Mesenchymal stem cell (in vitro differentiated cells and primary cell): Measurements from ENCODE around the gene VRK3. TPM values are rescaled to one million over a fixed set of nuclear protein-coding genes. Genes with fewer than 3 reads are reported as not detected.
A peak's percentile ranks its signal among the peaks of the same experiment; 100 is the strongest.
"Not testable (repeated sequence)": the region's sequence is repeated elsewhere in the genome, so short reads cannot be mapped to it uniquely, and the experiment has no call there.

ENCODE experiments used
- DNase-seq: peaks from one replicate; pipeline ENCODE4 v3.0.0-alpha.2; 2013
- H2AFZ ChIP-seq: one replicate; pipeline ENCODE4 v1.6.1; 2013; ENCODE audit warnings: low read depth, mild to moderate bottlenecking, control low read depth, inconsistent platforms, low read length, moderate library complexity
- H2AK5ac ChIP-seq: 2 replicates; pipeline ENCODE4 v1.6.1; 2013; ENCODE audit warnings: low read length, moderate library complexity, mild to moderate bottlenecking, inconsistent platforms; ENCODE audit not compliant: severe bottlenecking
- H2BK120ac ChIP-seq: one replicate; pipeline ENCODE4 v1.6.1; 2013; ENCODE audit warnings: low read depth, mild to moderate bottlenecking, inconsistent platforms, low read length, moderate library complexity
- H2BK12ac ChIP-seq, 2 experiments: one replicate each; pipeline ENCODE4 v1.6.1; 2013; ENCODE audit warnings: inconsistent platforms in 2 of 2, low read length in 2 of 2, mild to moderate bottlenecking in 2 of 2, moderate library complexity in 2 of 2, control low read depth in 1 of 2
- H2BK15ac ChIP-seq: one replicate; pipeline ENCODE4 v1.6.1; 2013; ENCODE audit warnings: mild to moderate bottlenecking, low read depth, inconsistent platforms; ENCODE audit not compliant: poor library complexity, severe bottlenecking
- H2BK5ac ChIP-seq: 2 replicates; pipeline ENCODE4 v1.6.1; 2013; ENCODE audit warnings: low read depth, mild to moderate bottlenecking, low read length, control low read depth, inconsistent platforms; ENCODE audit not compliant: poor library complexity, severe bottlenecking
- H3K14ac ChIP-seq, 2 experiments: one replicate each; pipeline ENCODE4 v1.6.1; 2013; ENCODE audit warnings: inconsistent platforms in 2 of 2, low read length in 2 of 2, control low read depth in 1 of 2, mild to moderate bottlenecking in 1 of 2, moderate library complexity in 1 of 2
- H3K18ac ChIP-seq, 2 experiments: one replicate each; pipeline ENCODE4 v1.6.1; 2013; ENCODE audit warnings: inconsistent platforms in 2 of 2, low read length in 2 of 2, control low read depth in 1 of 2, low read depth in 1 of 2, mild to moderate bottlenecking in 1 of 2
- H3K23ac ChIP-seq, 2 experiments: one replicate each; pipeline ENCODE4 v1.6.1; 2013; ENCODE audit warnings: inconsistent platforms in 2 of 2, low read length in 2 of 2, mild to moderate bottlenecking in 2 of 2, moderate library complexity in 2 of 2, control low read depth in 1 of 2
- H3K27ac ChIP-seq: 2 replicates; pipeline ENCODE4 v1.5.1; 2013; ENCODE audit warnings: mild to moderate bottlenecking, moderate library complexity, low read length, control low read depth, inconsistent platforms; ENCODE audit not compliant: poor library complexity, severe bottlenecking
- H3K27me3 ChIP-seq, 2 experiments: 2 replicates each; pipeline versions ENCODE4 v1.6.1 to v1.7.0; 2013; ENCODE audit warnings: low read length in 2 of 2, mild to moderate bottlenecking in 2 of 2, moderate library complexity in 2 of 2, control low read depth in 1 of 2, inconsistent platforms in 1 of 2; ENCODE audit not compliant: control insufficient read depth in 1 of 2, insufficient read depth in 1 of 2
- H3K36me3 ChIP-seq, 2 experiments: 2 replicates each; pipeline versions ENCODE4 v1.6.1 to v1.7.0; 2013; ENCODE audit warnings: low read length in 2 of 2, control low read depth in 1 of 2, inconsistent platforms in 1 of 2, low read depth in 1 of 2, mild to moderate bottlenecking in 1 of 2; ENCODE audit not compliant: insufficient read depth in 2 of 2, control insufficient read depth in 1 of 2
- H3K4ac ChIP-seq, 2 experiments: one replicate each; pipeline ENCODE4 v1.6.1; 2013; ENCODE audit warnings: inconsistent platforms in 2 of 2, low read length in 2 of 2, mild to moderate bottlenecking in 2 of 2, moderate library complexity in 2 of 2, control low read depth in 1 of 2, low read depth in 1 of 2
- H3K4me1 ChIP-seq: 2 replicates; pipeline ENCODE4 v1.6.1; 2013; ENCODE audit warnings: low read depth, low read length, control low read depth; ENCODE audit not compliant: control insufficient read depth, insufficient read depth
- H3K4me2 ChIP-seq: 2 replicates; pipeline ENCODE4 v1.6.1; 2013; ENCODE audit warnings: low read length, mild to moderate bottlenecking, inconsistent platforms; ENCODE audit not compliant: poor library complexity, severe bottlenecking
- H3K4me3 ChIP-seq, 2 experiments: 2 replicates each; pipeline versions ENCODE4 v1.5.1 to v1.7.0; 2013; ENCODE audit warnings: low read length in 2 of 2, mild to moderate bottlenecking in 2 of 2, control low read depth in 1 of 2, low read depth in 1 of 2; ENCODE audit not compliant: insufficient read depth in 1 of 2
- H3K79me1 ChIP-seq: replicated peaks from 2 replicates; pipeline ENCODE4 v1.6.1; 2013; ENCODE audit warnings: mild to moderate bottlenecking, control low read depth, low read length, inconsistent platforms; ENCODE audit not compliant: poor library complexity, severe bottlenecking
- H3K9ac ChIP-seq: 2 replicates; pipeline ENCODE4 v1.7.0; 2013; ENCODE audit warnings: mild to moderate bottlenecking, low read length, moderate library complexity
- H3K9me3 ChIP-seq: 2 replicates; pipeline ENCODE4 v1.7.0; 2013; ENCODE audit warnings: mild to moderate bottlenecking, low read length; ENCODE audit not compliant: control insufficient read depth
- H4K8ac ChIP-seq: one replicate; pipeline ENCODE4 v1.6.1; 2013; ENCODE audit warnings: inconsistent platforms, mild to moderate bottlenecking, low read length, moderate library complexity
- H4K91ac ChIP-seq: one replicate; pipeline ENCODE4 v1.6.1; 2013; ENCODE audit warnings: mild to moderate bottlenecking, low read length, inconsistent platforms
- WGBS: methylation state at CpG from one replicate; pipeline ENCODE4 v1.1.7; 2013; ENCODE audit warnings: mixed read lengths; 5-methylcytosine and 5-hydroxymethylcytosine counted together
- polyA plus RNA-seq, 2 experiments: library from polyadenylated mRNA; stranded (reverse); fragments of 200-250 nt; gene quantifications; one replicate each; pipeline ENCODE4 v1.2.3, GENCODE V29; 2013

VRK3 gene, protein sequence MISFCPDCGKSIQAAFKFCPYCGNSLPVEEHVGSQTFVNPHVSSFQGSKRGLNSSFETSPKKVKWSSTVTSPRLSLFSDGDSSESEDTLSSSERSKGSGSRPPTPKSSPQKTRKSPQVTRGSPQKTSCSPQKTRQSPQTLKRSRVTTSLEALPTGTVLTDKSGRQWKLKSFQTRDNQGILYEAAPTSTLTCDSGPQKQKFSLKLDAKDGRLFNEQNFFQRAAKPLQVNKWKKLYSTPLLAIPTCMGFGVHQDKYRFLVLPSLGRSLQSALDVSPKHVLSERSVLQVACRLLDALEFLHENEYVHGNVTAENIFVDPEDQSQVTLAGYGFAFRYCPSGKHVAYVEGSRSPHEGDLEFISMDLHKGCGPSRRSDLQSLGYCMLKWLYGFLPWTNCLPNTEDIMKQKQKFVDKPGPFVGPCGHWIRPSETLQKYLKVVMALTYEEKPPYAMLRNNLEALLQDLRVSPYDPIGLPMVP
- polyA plus RNA-seq (2013, experiment 1 of 2): 23.0 TPM
- 22.5 TPM for polyA plus RNA-seq (2013, experiment 2 of 2)

DNA sequence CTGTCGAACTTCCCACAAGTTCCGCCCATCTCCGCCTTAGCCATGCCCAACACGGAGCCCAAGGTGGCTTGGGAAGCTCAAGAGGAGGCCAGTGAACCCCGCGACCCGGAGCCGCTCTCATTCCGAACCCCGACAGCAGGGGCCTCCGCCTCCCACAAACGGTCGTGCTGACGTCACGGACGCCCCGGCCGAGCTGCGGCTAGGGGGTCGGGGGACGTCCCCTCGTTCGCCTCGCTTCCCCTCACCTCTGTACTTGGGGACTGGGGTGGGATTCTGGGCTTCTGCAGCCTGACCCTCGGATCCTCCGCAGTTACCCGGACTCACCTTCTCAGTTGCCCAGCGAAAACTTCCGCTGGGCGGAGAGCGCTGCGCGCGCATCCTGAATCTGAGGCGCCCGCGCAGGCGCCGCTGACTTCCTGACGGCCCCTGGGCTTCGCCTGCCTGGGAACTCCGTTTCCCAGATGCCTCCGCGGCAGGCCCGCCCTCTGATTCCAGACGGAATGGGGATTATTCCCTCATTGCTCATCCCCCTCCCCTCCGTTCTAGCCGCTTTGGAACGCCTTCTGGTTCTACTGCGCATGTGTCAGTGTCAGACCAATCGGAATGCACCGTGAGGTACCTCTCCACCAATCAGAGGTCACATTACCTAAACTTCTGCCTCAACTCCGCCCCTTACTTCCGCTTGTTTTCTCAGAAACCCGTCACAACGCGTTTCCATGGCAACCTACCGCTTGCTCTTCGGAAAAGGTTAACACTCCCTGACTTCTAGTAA, at the start of gene VRK3:
TSS of gene VRK3 (minus strand) at position 351 of the 772 bp plus-strand sequence. CDS start 9,210 bp downstream, outside the sequence.
- H2AFZ ChIP-seq: peak within 1 kb of the TSS; percentile 91
- peak within 1 kb of the TSS; percentile 54 for H2BK120ac ChIP-seq
- H3K36me3 ChIP-seq: peaks cover 13 to 18% of the 10 kb centered on the region in 2 experiments
- peak within 1 kb of the TSS; percentile 99 for H2BK15ac ChIP-seq
- H3K4ac ChIP-seq: peak within 1 kb of the TSS; percentile 57 to 74
- peak within 1 kb of the TSS; percentile 97 for H3K9ac ChIP-seq
- peak within 1 kb of the TSS in 1 of 2 experiments; percentile 71 for H3K23ac ChIP-seq
- H3K9me3 ChIP-seq: no peaks in the 10 kb centered on the region
- H3K79me1 ChIP-seq: peaks cover 39% of the 10 kb centered on the region
- peak within 1 kb of the TSS; percentile 52 for H2BK5ac ChIP-seq
- H3K27ac ChIP-seq: peak within 1 kb of the TSS; percentile 80
- H3K14ac ChIP-seq: peak within 1 kb of the TSS in 1 of 2 experiments; percentile 95
- no peaks in the 10 kb centered on the region for H3K27me3 ChIP-seq
- peaks cover 7% of the 10 kb centered on the region for H3K4me1 ChIP-seq
- H3K4me2 ChIP-seq: peak within 1 kb of the TSS; percentile 82
- DNase-seq: peak; percentile 100
- H2BK12ac ChIP-seq: peak within 1 kb of the TSS in 1 of 2 experiments; percentile 51
- no peak within 1 kb of the TSS for H2AK5ac ChIP-seq
- peak within 1 kb of the TSS; percentile 91 to 94 for H3K18ac ChIP-seq
- H4K8ac ChIP-seq: peak within 1 kb of the TSS; percentile 98
- H3K4me3 ChIP-seq: peak within 1 kb of the TSS; percentile 93 to 96
- WGBS: under 1% methylated on average over 44 of the region's 59 CpGs
- peak within 1 kb of the TSS; percentile 91 for H4K91ac ChIP-seq

DNA sequence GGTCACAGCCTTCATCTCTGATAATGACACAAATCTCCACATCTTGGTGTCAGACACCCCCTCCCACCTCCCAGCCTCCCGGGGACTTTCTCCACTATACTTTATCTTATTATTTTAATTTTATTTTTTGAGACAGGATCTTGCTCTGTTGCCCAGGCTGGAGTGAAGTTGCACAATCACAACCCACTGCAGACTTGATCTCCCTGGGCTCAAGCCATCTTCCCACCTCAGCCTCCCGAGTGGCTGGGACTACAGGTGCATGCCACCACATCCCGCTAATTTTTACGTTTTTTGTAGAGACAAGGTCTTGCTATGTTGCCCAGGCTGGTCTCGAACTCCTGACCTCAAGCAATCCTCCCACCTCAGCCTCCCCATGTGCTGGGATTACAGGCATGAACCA, 43.2 kb upstream of the VRK3 start:
- H3K18ac ChIP-seq, H3K14ac ChIP-seq, H4K8ac ChIP-seq, H2BK120ac ChIP-seq, H3K4me2 ChIP-seq, H2BK15ac ChIP-seq, H4K91ac ChIP-seq, H3K23ac ChIP-seq, H2AK5ac ChIP-seq, H3K9me3 ChIP-seq, H2BK12ac ChIP-seq, H3K27ac ChIP-seq, H3K79me1 ChIP-seq, H3K9ac ChIP-seq, H3K4me3 ChIP-seq, H3K4me1 ChIP-seq, H2AFZ ChIP-seq, H3K36me3 ChIP-seq, H2BK5ac ChIP-seq, DNase-seq, H3K4ac ChIP-seq: not testable (repeated sequence)
- WGBS: 51% methylated on average over 4 of the region's 5 CpGs
- peaks cover 0 to 13% of the 10 kb centered on the region in 2 experiments for H3K27me3 ChIP-seq

DNA sequence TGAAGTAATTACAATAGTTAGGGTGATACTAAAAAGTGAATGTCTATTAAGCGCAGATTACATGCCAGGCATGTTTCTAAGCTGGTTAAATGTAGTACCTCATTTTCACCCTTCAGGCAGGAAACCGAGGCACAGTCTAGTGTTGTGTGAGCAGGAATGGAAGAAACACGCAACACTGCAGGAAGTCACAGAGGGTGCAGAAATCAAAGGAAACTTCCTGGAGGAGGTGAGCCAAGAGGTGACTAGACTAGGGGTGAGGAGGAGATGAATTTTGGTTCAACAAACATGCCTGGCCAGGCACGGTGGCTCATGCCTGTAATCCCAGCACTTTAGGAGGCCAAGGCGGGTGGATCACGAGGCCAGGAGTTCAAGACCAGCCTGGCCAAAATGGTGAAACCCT, 42.4 kb upstream of the VRK3 start:
- no peak overlapping the region for H2AK5ac ChIP-seq
- H2AFZ ChIP-seq: no peak overlapping the region
- H3K4me3 ChIP-seq: no peak overlapping the region
- H3K23ac ChIP-seq: no peak overlapping the region
- WGBS: 72% methylated on average over 5 of the region's 6 CpGs
- no peak overlapping the region for H2BK5ac ChIP-seq
- no peak overlapping the region for H2BK120ac ChIP-seq
- H4K91ac ChIP-seq: no peak overlapping the region
- H3K27ac ChIP-seq: no peak overlapping the region
- no peak overlapping the region for H2BK12ac ChIP-seq
- H3K27me3 ChIP-seq: peaks cover 0 to 13% of the 10 kb centered on the region in 2 experiments
- H3K79me1 ChIP-seq: no peaks in the 10 kb centered on the region
- no peak overlapping the region for H3K18ac ChIP-seq
- H3K4me2 ChIP-seq: no peak overlapping the region
- H3K9ac ChIP-seq: no peak overlapping the region
- no peak overlapping the region for H2BK15ac ChIP-seq
- H3K4ac ChIP-seq: no peak overlapping the region
- H3K14ac ChIP-seq: no peak overlapping the region
- H3K36me3 ChIP-seq: no peaks in the 10 kb centered on the region
- no peak for DNase-seq
- H3K4me1 ChIP-seq: no peaks in the 10 kb centered on the region
- H4K8ac ChIP-seq: no peak overlapping the region
- H3K9me3 ChIP-seq: no peaks in the 10 kb centered on the region

DNA sequence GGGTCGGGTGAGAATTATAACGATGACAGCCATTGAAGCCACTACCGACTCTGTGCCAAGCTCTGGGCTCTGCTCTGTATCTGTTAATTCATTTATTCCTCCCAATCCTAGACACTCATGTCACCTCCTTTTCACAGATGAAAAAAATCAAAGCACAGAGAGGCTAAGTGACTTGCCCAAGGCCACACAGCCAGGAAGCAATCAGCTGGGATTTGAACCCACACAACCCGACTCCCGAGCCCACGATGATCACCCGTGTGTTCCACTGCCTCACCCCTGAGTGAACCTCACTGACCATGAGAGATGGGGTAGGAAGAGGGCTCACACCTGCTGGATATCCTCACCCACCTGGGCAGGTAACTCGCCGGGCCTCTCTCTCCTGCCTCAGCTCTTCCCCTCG, 40.8 kb upstream of the VRK3 start:
- H3K23ac ChIP-seq: no peak overlapping the region
- H3K9me3 ChIP-seq: peaks cover 8% of the 10 kb centered on the region
- no peak overlapping the region for H2BK120ac ChIP-seq
- DNase-seq: no peak
- H2BK15ac ChIP-seq: no peak overlapping the region
- H3K79me1 ChIP-seq: no peaks in the 10 kb centered on the region
- H3K18ac ChIP-seq: no peak overlapping the region
- peaks cover 0 to 2% of the 10 kb centered on the region in 2 experiments for H3K27me3 ChIP-seq
- H2AFZ ChIP-seq: no peak overlapping the region
- H3K4me3 ChIP-seq: no peak overlapping the region
- H3K36me3 ChIP-seq: no peaks in the 10 kb centered on the region
- no peak overlapping the region for H2BK5ac ChIP-seq
- no peak overlapping the region for H4K91ac ChIP-seq
- H3K4me1 ChIP-seq: no peaks in the 10 kb centered on the region
- H3K4ac ChIP-seq: no peak overlapping the region
- no peak overlapping the region for H3K4me2 ChIP-seq
- 87% methylated on average over 10 of the region's 10 CpGs for WGBS
- no peak overlapping the region for H2AK5ac ChIP-seq
- H3K14ac ChIP-seq: no peak overlapping the region
- H2BK12ac ChIP-seq: no peak overlapping the region
- H3K9ac ChIP-seq: no peak overlapping the region
- no peak overlapping the region for H3K27ac ChIP-seq
- no peak overlapping the region for H4K8ac ChIP-seq
